ENCODE results near the gene ZNF692. TPM values are rescaled to one million over a fixed set of nuclear protein-coding genes. Genes with fewer than 3 reads are reported as not detected.
"Not testable (repeated sequence)": the region's sequence is repeated elsewhere in the genome, so short reads cannot be mapped to it uniquely, and the experiment has no call there.

The ZNF692 gene
- total RNA-seq, 1 experiment from 2014 or later: 57.9 TPM

DNA sequence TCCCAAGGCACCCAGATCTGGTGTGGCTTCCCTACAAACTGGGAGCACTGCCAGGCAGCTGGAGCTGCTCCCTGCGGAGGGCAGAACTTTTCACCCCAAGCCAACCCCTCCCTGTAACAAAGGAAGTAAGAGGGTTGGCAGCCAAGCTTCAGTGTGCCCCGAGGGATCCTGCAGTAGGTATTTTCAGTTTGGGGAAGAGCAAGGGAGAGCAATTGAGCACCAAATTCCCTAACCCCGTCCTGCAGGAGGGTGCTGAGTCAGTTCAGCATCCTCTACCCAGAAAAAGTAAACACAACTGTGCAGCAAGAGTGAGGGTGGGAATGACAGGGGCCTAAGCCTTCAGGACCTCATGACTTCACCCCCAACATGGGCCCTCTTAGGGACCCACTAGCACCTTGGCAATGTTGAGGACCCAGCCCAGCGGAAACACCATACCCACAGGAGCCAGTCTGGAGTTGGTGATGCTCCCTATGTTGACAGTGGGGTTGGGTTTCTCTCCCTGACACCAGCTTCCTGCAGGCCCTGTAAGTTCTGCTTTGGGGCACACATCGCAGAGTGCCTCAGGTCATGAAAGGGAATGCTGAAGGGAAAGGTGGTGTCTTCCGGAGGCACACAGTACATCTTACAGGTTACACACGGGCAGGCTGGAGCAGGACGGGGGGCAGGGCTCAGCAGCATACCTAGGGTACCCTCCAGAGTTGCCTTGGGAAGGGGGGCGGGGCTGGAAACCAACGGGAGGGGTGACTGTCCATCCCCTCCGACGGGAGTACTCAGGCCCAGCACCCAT lies 48.0 kb downstream of the ZNF692 start:
- no peak for DNase-seq (ENCODE audit: low spot score)

DNA sequence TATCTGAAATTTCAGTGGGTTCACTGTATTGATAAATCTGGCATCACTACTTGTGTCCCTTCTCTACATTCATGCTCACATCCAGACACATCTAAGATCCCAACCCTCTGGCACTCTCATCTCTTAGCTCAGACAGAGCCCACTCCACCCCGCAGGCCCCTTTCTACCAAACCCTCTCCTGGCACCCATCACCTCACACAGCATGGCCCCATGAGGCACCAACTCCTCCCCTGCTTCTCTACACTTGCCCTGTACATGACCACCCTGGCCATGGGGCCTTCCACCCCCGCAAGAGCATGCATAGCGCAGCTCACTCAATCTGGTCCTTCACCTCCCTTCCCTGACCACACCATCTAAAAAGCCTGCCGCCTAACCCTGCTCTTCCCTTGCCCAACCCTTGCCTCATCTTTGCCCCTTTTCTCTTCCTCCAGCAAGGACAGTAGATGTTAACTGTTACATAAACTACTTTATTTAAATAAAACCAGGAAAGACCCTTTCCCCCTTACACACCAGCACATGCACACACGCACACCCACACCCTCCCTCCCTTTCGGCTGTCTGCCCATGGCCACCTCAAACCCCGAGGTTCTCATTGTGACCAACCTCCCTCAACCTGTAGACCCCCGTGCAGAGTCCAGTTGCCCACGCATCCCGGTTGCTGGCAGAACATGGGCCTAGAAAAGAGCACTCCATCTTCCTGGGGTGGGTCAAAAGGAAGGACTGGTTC lies 48.7 kb downstream of the ZNF692 start:
- no peak for DNase-seq (ENCODE audit: low spot score)

DNA sequence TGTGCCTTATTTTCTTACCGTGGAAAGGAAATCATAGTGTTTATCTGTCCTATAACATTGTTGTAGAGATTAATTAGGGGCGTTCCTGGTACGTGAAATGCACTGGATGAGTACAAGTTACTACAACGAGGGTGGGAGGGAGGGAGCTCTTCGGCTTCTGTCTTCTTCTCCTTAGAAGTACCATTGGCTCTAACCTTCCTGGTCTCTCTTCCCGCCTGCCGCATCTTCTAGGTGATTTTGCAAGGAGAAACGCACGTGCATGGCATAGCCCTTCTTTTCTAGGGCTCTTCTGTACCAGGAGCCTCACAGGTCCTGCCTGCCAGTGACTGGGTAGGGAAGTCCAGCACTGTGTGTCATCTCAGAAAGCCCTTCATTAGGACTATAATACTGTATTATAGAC lies 50.0 kb downstream of the ZNF692 start:
- DNase-seq (ENCODE audit: low spot score): no peak

DNA sequence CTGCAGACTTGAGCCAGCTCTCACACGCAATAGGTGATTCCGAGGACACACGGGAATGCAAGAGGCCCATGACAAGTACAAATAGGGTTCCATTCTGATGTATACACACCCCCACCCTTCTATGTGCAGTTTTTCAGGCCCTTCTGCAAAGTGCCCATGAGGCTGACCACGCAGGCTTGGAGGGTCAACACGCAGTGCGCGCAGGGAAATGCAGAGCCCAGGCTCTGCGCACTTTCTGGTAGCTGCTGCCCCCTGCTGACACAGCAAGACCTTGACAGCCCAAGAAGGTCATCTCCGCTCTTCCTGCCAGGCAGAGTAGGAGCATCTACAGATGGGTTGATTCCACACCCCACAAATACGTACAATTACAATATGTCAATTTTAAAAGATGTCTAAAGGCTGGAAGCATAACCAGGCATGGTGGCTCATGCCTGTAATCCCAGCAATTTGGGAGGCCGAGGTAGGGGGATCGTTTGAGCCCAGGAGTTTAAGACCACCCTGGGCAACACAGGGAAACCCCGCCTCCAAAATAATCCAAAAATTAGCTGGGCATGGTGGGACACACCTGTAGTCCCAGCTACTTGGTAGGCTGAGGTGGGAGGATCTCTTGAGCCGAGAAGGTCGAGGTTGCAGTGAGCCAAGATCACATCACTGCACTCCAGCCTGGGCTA lies 51.7 kb downstream of the ZNF692 start:
- peak; percentile 49 for DNase-seq (ENCODE audit: low spot score)

DNA sequence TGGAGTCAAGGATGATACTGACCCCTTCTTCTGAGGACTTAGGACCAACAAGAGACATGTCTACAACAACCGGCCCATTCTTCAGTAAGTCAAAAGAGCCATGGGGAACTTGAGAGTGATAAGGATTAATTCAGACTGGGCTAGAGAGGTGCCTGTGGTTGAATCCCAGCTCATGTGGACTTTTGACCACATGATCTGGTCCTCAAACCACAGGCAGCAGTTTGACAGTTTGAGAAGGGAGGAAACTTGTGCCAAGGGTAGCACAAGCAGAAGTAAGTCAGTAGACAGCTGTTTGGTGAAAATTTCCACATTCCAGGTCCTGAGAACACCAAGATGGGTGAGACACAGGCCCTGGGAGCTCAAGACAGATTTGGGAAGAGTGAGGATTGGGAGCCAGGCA lies 53.0 kb downstream of the ZNF692 start:
- DNase-seq (ENCODE audit: low spot score): no peak

DNA sequence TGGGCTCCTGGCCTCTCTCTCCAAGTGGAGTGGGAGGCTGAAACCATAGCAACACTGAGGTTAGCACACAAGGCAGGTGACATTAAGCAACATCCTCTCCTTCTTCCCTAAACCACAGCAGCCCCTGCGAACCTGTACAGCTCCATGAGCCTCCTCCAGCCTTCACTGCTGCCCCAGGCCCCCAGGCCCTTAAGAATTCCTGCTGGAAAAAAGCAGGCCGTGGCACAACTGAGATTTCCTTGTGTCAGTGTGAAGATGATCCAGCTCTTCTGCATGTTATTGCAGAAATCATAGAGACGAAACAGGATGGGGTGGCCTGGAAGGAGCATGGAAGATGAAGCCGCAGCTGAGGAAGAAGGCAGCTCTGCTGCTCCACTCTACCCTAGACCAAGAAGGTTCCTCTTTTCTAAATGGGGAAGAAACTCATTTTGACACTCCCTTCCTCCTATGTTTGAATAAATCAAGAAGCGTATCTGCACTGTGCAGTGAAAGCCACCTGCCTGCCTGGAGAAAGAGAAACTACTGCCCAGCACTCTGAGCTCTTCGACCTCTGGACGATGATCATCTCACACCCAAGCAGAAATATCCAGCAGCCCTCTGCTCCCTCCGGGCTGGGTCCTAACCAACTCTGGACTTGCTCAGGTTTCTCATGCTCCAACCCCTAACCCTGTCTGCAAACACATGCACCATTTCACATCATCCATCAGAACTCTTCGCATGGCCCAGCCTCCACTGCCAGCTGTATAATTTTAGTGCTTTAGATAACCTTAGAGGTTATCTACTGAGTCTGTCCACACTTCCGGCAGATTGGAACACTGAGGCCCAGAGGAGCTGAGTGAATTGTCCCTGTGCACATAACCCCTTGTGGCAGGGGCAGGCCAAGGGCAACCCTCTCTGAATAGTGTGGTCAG lies 53.9 kb downstream of the ZNF692 start:
- no peak for DNase-seq (ENCODE audit: low spot score)

DNA sequence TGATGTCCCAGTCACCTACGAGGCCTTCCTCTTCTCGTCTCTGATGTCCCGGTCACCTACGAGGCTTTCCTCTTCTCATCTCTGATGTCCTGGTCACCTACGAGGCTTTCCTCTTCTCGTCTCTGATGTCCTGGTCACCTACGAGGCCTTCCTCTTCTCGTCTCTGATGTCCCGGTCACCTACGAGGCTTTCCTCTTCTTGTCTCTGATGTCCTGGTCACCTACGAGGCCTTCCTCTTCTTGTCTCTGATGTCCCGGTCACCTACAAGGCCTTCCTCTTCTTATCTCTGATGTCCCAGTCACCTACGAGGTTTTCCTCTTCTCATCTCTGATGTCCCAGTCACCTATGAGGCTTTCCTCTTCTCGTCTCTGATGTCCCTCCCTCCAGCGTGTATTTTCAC lies 55.4 kb downstream of the ZNF692 start:
- DNase-seq (ENCODE audit: low spot score): not testable (repeated sequence)

DNA sequence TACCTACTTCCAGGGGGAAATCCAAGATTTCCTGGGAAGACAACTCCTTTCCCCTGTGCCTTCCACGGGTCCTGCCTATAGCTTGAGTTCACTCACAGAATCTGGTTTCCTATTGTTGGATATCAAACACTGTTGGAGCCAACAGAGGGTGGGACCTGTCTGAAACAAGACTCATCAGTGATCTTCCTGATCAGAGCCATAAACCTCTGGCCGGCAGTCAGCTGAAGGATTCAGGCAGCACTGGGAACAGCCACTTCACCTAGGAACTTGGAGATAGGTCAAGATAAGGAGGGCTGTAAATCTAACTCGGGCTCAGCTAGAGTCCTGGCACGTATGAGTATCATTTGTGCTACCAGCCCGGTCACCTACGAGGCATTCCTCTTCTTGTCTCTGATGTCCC lies 56.4 kb downstream of the ZNF692 start:
- DNase-seq (ENCODE audit: low spot score): no peak

DNA sequence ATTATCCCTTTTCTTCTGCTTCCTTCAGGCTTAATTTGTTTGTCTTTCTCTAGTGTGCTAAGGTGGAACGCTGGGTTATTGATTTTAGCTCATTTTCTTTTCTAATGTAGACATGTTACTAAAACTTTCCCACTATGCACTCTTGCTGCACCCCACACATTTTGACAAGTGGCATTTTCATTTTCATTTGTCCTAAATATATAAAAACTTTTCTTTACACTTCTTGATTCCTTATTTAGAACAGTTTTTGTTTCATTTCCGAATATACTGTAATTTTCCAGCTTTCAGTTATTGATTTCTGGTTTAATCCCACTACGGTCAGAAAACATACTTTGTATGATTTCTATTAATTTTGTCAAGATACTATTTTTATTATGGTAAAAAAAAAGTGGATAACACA lies 58.4 kb downstream of the ZNF692 start:
- no peak for DNase-seq (ENCODE audit: low spot score)

Small RNAs within 50 kb of the gene (small RNA-seq; reads per million reads assigned to genes)
- gene MIR3124: not detected

Other genes with a start within 250 kb of the ZNF692 start
- not detected in 2 replicates for gene OR2T11, start 224.0 kb downstream of the ZNF692 start, total RNA-seq (2014; rRNA removed; shearing (Covaris generic))
- not detected in 2 replicates for gene OR2T35, start 213.8 kb downstream of the ZNF692 start, total RNA-seq (2014; rRNA removed; shearing (Covaris generic))
- gene OR2T27, start 203.6 kb downstream of the ZNF692 start, total RNA-seq (2014; rRNA removed; shearing (Covaris generic)): not detected in 2 replicates
- not detected in 2 replicates for gene OR14I1, start 156.3 kb downstream of the ZNF692 start, total RNA-seq (2014; rRNA removed; shearing (Covaris generic))
- gene LYPD8, start 103.3 kb downstream of the ZNF692 start, total RNA-seq (2014; rRNA removed; shearing (Covaris generic)): 2.4 TPM in 1 of 2 replicates, not detected in the other
- 23.4 and 23.5 TPM in 2 replicates for gene SH3BP5L, start 33.2 kb downstream of the ZNF692 start, total RNA-seq (2014; rRNA removed; shearing (Covaris generic))
- gene ZNF672, start 20.9 kb downstream of the ZNF692 start, total RNA-seq (2014; rRNA removed; shearing (Covaris generic)): 36.0 and 37.7 TPM in 2 replicates
- gene PGBD2, start 47.1 kb upstream of the ZNF692 start, total RNA-seq (2014; rRNA removed; shearing (Covaris generic)): 8.1 and 10.2 TPM in 2 replicates

Data from HT-29 (cell line).